ENCODE measurements around the gene SDF4.

SDF4 gene

DNA sequence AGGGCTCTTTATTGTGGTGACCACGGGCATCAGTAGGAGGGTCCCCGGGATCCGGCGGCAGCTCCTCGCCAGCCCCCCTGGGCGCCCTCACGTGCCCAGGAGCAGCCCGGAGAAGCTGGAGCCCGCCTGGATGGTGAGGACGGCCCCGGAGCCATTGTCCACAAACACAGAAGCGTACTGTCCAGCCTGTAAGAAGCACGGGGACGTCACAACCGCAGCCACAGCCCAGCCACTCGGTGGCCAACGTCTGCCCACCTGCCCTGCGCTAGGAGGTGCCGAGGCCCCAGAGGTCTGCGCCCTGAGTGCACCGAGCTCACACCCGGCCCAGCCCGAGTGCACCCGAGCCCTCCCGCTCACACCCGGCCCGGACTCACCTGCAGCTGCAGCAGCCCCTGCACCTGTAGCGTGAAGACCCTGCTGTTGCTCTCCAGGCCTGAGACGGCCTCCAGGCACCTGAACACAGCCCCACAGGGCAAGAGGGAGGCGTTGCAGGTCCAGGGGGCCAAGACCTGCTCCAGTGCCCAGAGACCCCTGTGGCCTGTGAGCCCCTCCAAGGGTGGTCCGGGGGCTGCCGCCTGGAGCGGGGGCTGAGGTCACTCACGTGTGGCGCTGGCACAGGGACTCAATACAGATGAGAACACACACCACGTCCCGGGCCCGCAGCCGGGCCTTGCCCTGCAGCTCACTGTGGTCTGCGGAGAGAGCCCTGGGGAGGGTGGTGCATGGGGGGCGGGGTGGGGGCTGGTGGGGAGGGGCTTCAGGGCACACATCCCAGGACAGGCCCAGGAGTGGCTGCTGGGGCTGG lies 10.9 kb upstream of the SDF4 start:
- no peaks in the 10 kb centered on the region for H3K36me3 ChIP-seq (ENCODE audit: insufficient read depth, low read length)
- H3K9me3 ChIP-seq (ENCODE audit: insufficient read depth, low read length, severe bottlenecking), result no peaks in the 10 kb centered on the region
- H3K4me1 ChIP-seq (ENCODE audit: insufficient read depth, low read length), result no peaks in the 10 kb centered on the region
- DNase-seq (no peak), ATAC-seq (ENCODE audit: insufficient read depth, low read depth) (no peak)
- H4K20me1 ChIP-seq (ENCODE audit: insufficient read depth, low read length), result peaks cover 3% of the 10 kb centered on the region; the same call in 1 of the 2 replicates
- H3K27ac ChIP-seq (ENCODE audit: low read length), result no peak overlapping the region
- TF ChIP-seq EZH2 (IDR thresholded peaks at IDR 0.05; ENCODE audit: borderline replicate concordance, low read depth, low read length, severe bottlenecking) (no peak), CTCF (IDR thresholded peaks at IDR 0.05; ENCODE audit: borderline replicate concordance, extremely low read depth, low read length, poor library complexity, severe bottlenecking) (no peak)
- H3K79me2 ChIP-seq (ENCODE audit: insufficient read depth, low read length), result no peaks in the 10 kb centered on the region
- H3K27me3 ChIP-seq (ENCODE audit: insufficient read depth, low read length, poor library complexity), result no peaks in the 10 kb centered on the region
- no peak overlapping the region for H3K4me2 ChIP-seq (ENCODE audit: insufficient read depth, low read length)
- H2AFZ ChIP-seq (ENCODE audit: low read depth, low read length), result no peak overlapping the region
- H3K9ac ChIP-seq (ENCODE audit: low read depth, low read length), result no peak overlapping the region
- no peak overlapping the region for H3K4me3 ChIP-seq (ENCODE audit: low read depth in 1 of 2, low read length in 2 of 2)

DNA sequence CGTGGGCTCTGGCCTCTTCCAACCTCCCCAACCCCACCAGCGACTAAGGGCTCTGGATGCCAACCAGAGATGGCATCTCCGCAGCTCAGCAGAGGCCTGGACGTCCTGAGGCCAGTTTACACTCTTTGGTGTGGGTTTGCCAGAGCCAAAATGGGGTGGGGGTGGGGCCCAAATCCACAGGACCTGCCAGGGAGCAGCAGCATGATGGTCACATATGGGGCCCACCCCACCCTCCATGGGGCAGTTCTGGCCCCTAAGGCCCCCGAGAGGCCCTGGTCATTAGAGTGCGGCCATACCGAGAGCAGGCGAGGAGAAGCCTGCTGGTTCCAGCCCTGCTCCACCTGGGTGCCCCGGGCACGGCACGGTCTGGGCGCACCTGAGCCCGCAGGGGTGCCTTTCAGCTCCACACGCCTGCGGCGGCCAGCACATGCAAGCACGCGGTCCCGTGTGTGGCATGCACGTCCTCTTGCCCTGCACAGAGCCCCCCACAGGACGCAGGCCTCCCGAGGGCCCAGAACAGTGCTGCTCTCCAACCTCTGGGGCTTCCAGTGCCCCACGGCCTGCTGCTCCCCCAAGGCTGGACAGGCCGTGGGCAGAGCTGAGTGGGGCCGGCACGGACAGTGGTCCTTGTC lies 9.9 kb upstream of the SDF4 start:
- Histone ChIP-seq H3K36me3 (ENCODE audit: insufficient read depth, low read length) (no peaks in the 10 kb centered on the region), H2AFZ (ENCODE audit: low read depth, low read length) (no peak overlapping the region), H3K79me2 (ENCODE audit: insufficient read depth, low read length) (no peaks in the 10 kb centered on the region), H3K4me2 (ENCODE audit: insufficient read depth, low read length) (no peak overlapping the region), H3K9ac (ENCODE audit: low read depth, low read length) (no peak overlapping the region), H3K4me1 (ENCODE audit: insufficient read depth, low read length) (no peaks in the 10 kb centered on the region), H3K27me3 (ENCODE audit: insufficient read depth, low read length, poor library complexity) (no peaks in the 10 kb centered on the region), H3K4me3 (ENCODE audit: low read depth in 1 of 2, low read length in 2 of 2) (no peak overlapping the region), H4K20me1 (ENCODE audit: insufficient read depth, low read length) (peaks cover 7% of the 10 kb centered on the region; the same call in 1 of the 2 replicates), H3K9me3 (ENCODE audit: insufficient read depth, low read length, severe bottlenecking) (no peaks in the 10 kb centered on the region), H3K27ac (ENCODE audit: low read length) (no peak overlapping the region)
- ATAC-seq (ENCODE audit: insufficient read depth, low read depth) (no peak), DNase-seq (no peak)
- TF ChIP-seq CTCF (IDR thresholded peaks at IDR 0.05; ENCODE audit: borderline replicate concordance, extremely low read depth, low read length, poor library complexity, severe bottlenecking), result no peak
- no peak for TF ChIP-seq EZH2 (IDR thresholded peaks at IDR 0.05; ENCODE audit: borderline replicate concordance, low read depth, low read length, severe bottlenecking)

GRCh38 chr1:1240822-1241587 lies 9.2 kb upstream of the SDF4 start:
- no peak overlapping the region for H2AFZ ChIP-seq (ENCODE audit: low read depth, low read length)
- H3K9ac ChIP-seq (ENCODE audit: low read depth, low read length), result no peak overlapping the region

More at GRCh38 chr1:1240822-1241587, 9.2 kb upstream of the SDF4 start:
- H3K4me1 ChIP-seq (ENCODE audit: insufficient read depth, low read length), result no peaks in the 10 kb centered on the region
- H3K4me3 ChIP-seq (ENCODE audit: low read depth in 1 of 2, low read length in 2 of 2), result no peak overlapping the region
- no peaks in the 10 kb centered on the region for H3K27me3 ChIP-seq (ENCODE audit: insufficient read depth, low read length, poor library complexity)
- H3K9me3 ChIP-seq (ENCODE audit: insufficient read depth, low read length, severe bottlenecking), result no peaks in the 10 kb centered on the region
- H3K79me2 ChIP-seq (ENCODE audit: insufficient read depth, low read length), result no peaks in the 10 kb centered on the region
- TF ChIP-seq EZH2 (IDR thresholded peaks at IDR 0.05; ENCODE audit: borderline replicate concordance, low read depth, low read length, severe bottlenecking), result no peak
- TF ChIP-seq CTCF (IDR thresholded peaks at IDR 0.05; ENCODE audit: borderline replicate concordance, extremely low read depth, low read length, poor library complexity, severe bottlenecking), result no peak
- peaks cover 14% of the 10 kb centered on the region for H4K20me1 ChIP-seq (ENCODE audit: insufficient read depth, low read length)
- no peak overlapping the region for H3K4me2 ChIP-seq (ENCODE audit: insufficient read depth, low read length)
- H3K27ac ChIP-seq (ENCODE audit: low read length), result no peak overlapping the region
- no peaks in the 10 kb centered on the region for H3K36me3 ChIP-seq (ENCODE audit: insufficient read depth, low read length)
- no peak for ATAC-seq (ENCODE audit: insufficient read depth, low read depth)
- no peak for DNase-seq

Data from DND-41 (cell line).